Transverse colon (tissue), 4 donors: ENCODE results near the gene CPM. TPM values are rescaled to one million over a fixed set of nuclear protein-coding genes. Genes with fewer than 3 reads are reported as not detected.
"Not testable (repeated sequence)": the region's sequence is repeated elsewhere in the genome, so short reads cannot be mapped to it uniquely, and the experiment has no call there.

Experiments used
- DNase-seq: peaks from one replicate; pipeline ENCODE4 v3.0.0-alpha.2; 2019
- H3K27ac ChIP-seq, 4 donors: fragments of 200-600 bp; sonication (generic); 2 replicates each; pipeline ENCODE4 v1.5.1; 2016 to 2018; ENCODE audit warnings: inconsistent platforms in 4 of 4
- H3K27me3 ChIP-seq: fragments of 200-600 bp; sonication (generic); 2 replicates; pipeline ENCODE4 v1.5.1; 2017; ENCODE audit warnings: inconsistent platforms
- H3K36me3 ChIP-seq, 4 donors: fragments of 200-600 bp; sonication (generic); 2 replicates each; pipeline ENCODE4 v1.5.1; 2017 to 2019; ENCODE audit warnings: inconsistent platforms in 4 of 4
- H3K4me1 ChIP-seq, 4 donors: fragments of 200-600 bp; sonication (generic); 2 replicates each; pipeline ENCODE4 v1.5.1; 2017 to 2020; ENCODE audit warnings: inconsistent platforms in 4 of 4
- H3K4me3 ChIP-seq, 4 donors: fragments of 200-600 bp; sonication (generic); 1 replicate in 1 of 4; 2 replicates in 3 of 4; pipeline versions ENCODE4 v1.5.1 to v1.6.1; 2017 to 2019; ENCODE audit warnings: inconsistent platforms in 4 of 4
- H3K9me3 ChIP-seq, 2 donors: fragments of 200-600 bp; sonication (generic); 2 replicates each; pipeline ENCODE4 v1.5.1; 2017 to 2019; ENCODE audit warnings: inconsistent platforms in 2 of 2
- CTCF ChIP-seq, 5 experiments: fragments of 200-600 bp in 3 of 5; fragments of 450-650 bp in 2 of 5; sonication (generic) in 3 of 5; IDR thresholded peaks; 1 replicate in 2 of 5; 2 replicates in 3 of 5; pipeline ENCODE4 v1.5.1; 2016 to 2017; ENCODE audit warnings: antibody characterized with exemption in 5 of 5, inconsistent platforms in 3 of 5, mild to moderate bottlenecking in 2 of 5, moderate library complexity in 1 of 5
- EP300 ChIP-seq: sonication (generic); formaldehyde crosslinking; IDR thresholded peaks from one replicate; pipeline ENCODE4 v1.6.1; 2017; ENCODE audit warnings: antibody characterized with exemption, low read depth
- POLR2A ChIP-seq: fragments of 450-650 bp; IDR thresholded peaks from one replicate; pipeline ENCODE4 v1.6.1; 2016; ENCODE audit warnings: antibody characterized with exemption, mild to moderate bottlenecking, moderate library complexity
- POLR2AphosphoS5 ChIP-seq, 3 donors: sonication (generic); formaldehyde crosslinking; IDR thresholded peaks; one replicate each; pipeline ENCODE4 v1.6.1; 2016; ENCODE audit warnings: antibody characterized with exemption in 3 of 3
- WGBS, 2 donors: methylation state at CpG; one replicate each; pipeline ENCODE4 v1.1.5; 2018; ENCODE audit warnings: low coverage in 1 of 2; 5-methylcytosine and 5-hydroxymethylcytosine counted together
- in situ Hi-C, 4 donors: fragments of 200-750 bp; cut with MboI; loops; one replicate each; pipeline versions ENCODE4 v1.15.0 to v1.15.1; 2017; ENCODE audit warnings: low sequenced_read_pairs in 3 of 4, low pct_ligation_motif_present in 1 of 4, low pct_unique_long_range_greater_than_20kb in 1 of 4
- intact Hi-C: fragments of 100-400 bp; cut with DNase I; formaldehyde crosslinking; loops from one replicate; pipeline ENCODE4 v1.15.1; 2023; ENCODE audit warnings: low total_unique reads
- small RNA-seq, 4 donors: library from RNA; depleted of rRNA; stranded (forward); fragments of <200 nt; gene quantifications; one replicate each; pipeline ENCODE3, GENCODE V24; 2016
- total RNA-seq, 4 donors: library from RNA; depleted of rRNA; stranded (reverse); fragments of >200 nt; gene quantifications; one replicate each; pipeline ENCODE4 v1.1.0, GENCODE V29; 2016

CPM gene
- total RNA-seq, 4 donors from 2014 or later = 36.4 to 147 (median 107) TPM

- no peak for DNase-seq
- Histone ChIP-seq H3K27ac (no peak overlapping the region), H3K4me1 (peaks cover 0 to 20% (median 8%) of the 10 kb centered on the region in 4 donors), H3K27me3 (no peaks in the 10 kb centered on the region), H3K4me3 (no peak overlapping the region), H3K9me3 (no peaks in the 10 kb centered on the region), H3K36me3 (no peaks in the 10 kb centered on the region)
- intact Hi-C loops = no loop called here
- 83 to 90% methylated on average over 2 to 5 of the region's 5 CpGs for WGBS, 2 donors
- in situ Hi-C loops = no loop called here
- TF ChIP-seq POLR2AphosphoS5 (IDR thresholded peaks at IDR 0.05) (no peak), CTCF (IDR thresholded peaks at IDR 0.05) (no peak), EP300 (no peak), POLR2A (no peak)
These were observed 128.9 kb downstream of the CPM start for GRCh38 chr12:68803948-68804656.

- H3K36me3 ChIP-seq, in situ Hi-C loops, H3K4me3 ChIP-seq, H3K9me3 ChIP-seq, H3K27me3 ChIP-seq, intact Hi-C loops, DNase-seq: not testable (repeated sequence)
- Histone ChIP-seq H3K4me1 (peaks cover 0 to 19% (median 8%) of the 10 kb centered on the region in 4 donors), H3K27ac (peak overlapping the region in 1 of 4 donors; percentile 24)
- TF ChIP-seq POLR2AphosphoS5 (IDR thresholded peaks at IDR 0.05) = peak in 1 of 3 donors; percentile 38
- 85 to 91% methylated on average over 6 to 19 of the region's 19 CpGs for WGBS, 2 donors
These were observed 129.9 kb downstream of the CPM start for GRCh38 chr12:68802911-68803651.

GRCh38 chr12:68802372-68802745 lies 130.6 kb downstream of the CPM start:
- H3K9me3 ChIP-seq, intact Hi-C loops, H3K36me3 ChIP-seq, H3K27me3 ChIP-seq, H3K4me3 ChIP-seq, DNase-seq, in situ Hi-C loops: not testable (repeated sequence)
- 80 to 89% methylated on average over 2 of the region's 2 CpGs for WGBS, 2 donors
- H3K27ac ChIP-seq = peak overlapping the region in 3 of 4 donors; percentile 43 to 60 (median 48)
- H3K4me1 ChIP-seq = peaks cover 0 to 19% (median 8%) of the 10 kb centered on the region in 4 donors

Small RNA genes within 50 kb of the gene (small RNA-seq; reads per million reads assigned to genes)
- 0 reads per million in 4 donors for gene AC025423.5
- 0 reads per million in 4 donors for gene RNU7-4P

Other genes with a start within 250 kb of the CPM start
- gene NUP107, start 246.2 kb downstream of the CPM start, total RNA-seq = 10 to 100 TPM in 3 of 4 donors, 1 to 10 TPM in 1; 6.4 to 29.2 (median 22.6) TPM
- gene SLC35E3, start 187.0 kb downstream of the CPM start, total RNA-seq = 1 to 10 TPM; 1.6 to 8.1 (median 4.6) TPM
- gene MDM2, start 125.0 kb downstream of the CPM start, total RNA-seq = 100 to 1,000 TPM in 3 of 4 donors, 10 to 100 TPM in 1; 45.7 to 291 (median 220) TPM